Upper lobe of left lung (tissue), 6 donors: ENCODE measurements around the gene CLDN14. TPM values are rescaled to one million over a fixed set of nuclear protein-coding genes. Genes with fewer than 3 reads are reported as not detected.
"Not testable (repeated sequence)": the region's sequence is repeated elsewhere in the genome, so short reads cannot be mapped to it uniquely, and the experiment has no call there.

Experiments used
- ATAC-seq, 2 donors: fragments of 200-7000 bp; cut with Tn5 transposase; one replicate each; pipeline ENCODE4 v1.9.1; 2022; ENCODE audit warnings: mild to moderate bottlenecking in 2 of 2, moderate library complexity in 2 of 2; ENCODE audit not compliant: low FRiP score in 2 of 2
- DNase-seq, 2 donors: peaks; one replicate each; pipeline ENCODE4 v3.0.0-alpha.2; 2019 to 2020
- H3K27ac ChIP-seq, 4 donors: fragments of 200-600 bp; sonication (generic); one replicate each; pipeline ENCODE4 v1.5.1; 2016 to 2019
- H3K27me3 ChIP-seq, 4 donors: fragments of 200-600 bp; sonication (generic); one replicate each; pipeline ENCODE4 v1.5.1; 2017 to 2019
- H3K36me3 ChIP-seq, 4 donors: fragments of 200-600 bp; sonication (generic); one replicate each; pipeline ENCODE4 v1.5.1; 2016 to 2019
- H3K4me1 ChIP-seq, 4 donors: fragments of 200-600 bp; sonication (generic); one replicate each; pipeline ENCODE4 v1.5.1; 2018 to 2019
- H3K4me3 ChIP-seq, 4 donors: fragments of 200-600 bp; sonication (generic); one replicate each; pipeline ENCODE4 v1.5.1; 2017 to 2019; ENCODE audit warnings: mild to moderate bottlenecking in 2 of 4, moderate library complexity in 1 of 4
- H3K9me3 ChIP-seq, 4 donors: fragments of 200-600 bp; sonication (generic); one replicate each; pipeline ENCODE4 v1.5.1; 2018 to 2019
- CTCF ChIP-seq, 6 experiments: fragments of 450-650 bp in 4 of 6; fragments of 200-600 bp in 2 of 6; sonication (generic) in 2 of 6; IDR thresholded peaks; one replicate each; pipeline ENCODE4 v1.5.1; 2016 to 2019; ENCODE audit warnings: antibody characterized with exemption in 6 of 6
- EP300 ChIP-seq, 4 donors: sonication (generic); formaldehyde crosslinking; IDR thresholded peaks; one replicate each; pipeline ENCODE4 v1.5.1; 2017; ENCODE audit warnings: antibody characterized with exemption in 4 of 4, control low read depth in 2 of 4
- POLR2A ChIP-seq, 4 donors: fragments of 450-650 bp; IDR thresholded peaks; one replicate each; pipeline ENCODE4 v1.5.1; 2016 to 2017; ENCODE audit warnings: antibody characterized with exemption in 4 of 4, mild to moderate bottlenecking in 2 of 4
- POLR2AphosphoS5 ChIP-seq, 2 donors: sonication (generic); formaldehyde crosslinking; IDR thresholded peaks; one replicate each; pipeline ENCODE4 v1.5.1; 2017; ENCODE audit warnings: antibody characterized with exemption in 2 of 2
- WGBS, 2 donors: methylation state at CpG; one replicate each; pipeline ENCODE4 v1.1.5; 2017 to 2018; 5-methylcytosine and 5-hydroxymethylcytosine counted together
- total RNA-seq, 6 donors: library from RNA; depleted of rRNA in 4 of 6; stranded (reverse); fragments of >200 nt in 4 of 6; gene quantifications; one replicate each; pipeline versions ENCODE4 v1.1.0 to v1.2.1, GENCODE V29; 2016 to 2021
- donor health status: DM: no; HTN: no; CAD: no; lungs with moderate emphysema.
- donor health status: DM: no; HTN: yes; CAD: no; lungs with severe emphysema.

Gene CLDN14
- total RNA-seq, 6 donors from 2014 or later: 0.47 TPM; not detected in 5

- no peak overlapping the region for H3K4me3 ChIP-seq
- DNase-seq (no peak), ATAC-seq (peak in 1 of 2 donors; percentile 51)
- TF ChIP-seq EP300 (IDR thresholded peaks at IDR 0.05) (no peak), CTCF (IDR thresholded peaks at IDR 0.05) (no peak), POLR2AphosphoS5 (IDR thresholded peaks at IDR 0.05) (no peak), POLR2A (IDR thresholded peaks at IDR 0.05) (no peak)
- WGBS, 2 donors: 73 to 87% methylated on average over 6 of the region's 6 CpGs
- H3K36me3 ChIP-seq: no peaks in the 10 kb centered on the region
- H3K9me3 ChIP-seq: no peaks in the 10 kb centered on the region
- H3K27ac ChIP-seq: no peak overlapping the region
- no peaks in the 10 kb centered on the region for H3K4me1 ChIP-seq
- H3K27me3 ChIP-seq: no peaks in the 10 kb centered on the region
Measured at GRCh38 chr21:36478207-36478701, 1.7 kb downstream of the CLDN14 start.

- DNase-seq (no peak), ATAC-seq (no peak)
- Histone ChIP-seq H3K27ac (no peak overlapping the region), H3K27me3 (no peaks in the 10 kb centered on the region), H3K4me3 (no peak overlapping the region), H3K4me1 (no peaks in the 10 kb centered on the region), H3K9me3 (no peaks in the 10 kb centered on the region), H3K36me3 (no peaks in the 10 kb centered on the region)
- WGBS, 2 donors: 70 to 85% methylated on average over 7 of the region's 7 CpGs
- TF ChIP-seq POLR2AphosphoS5 (IDR thresholded peaks at IDR 0.05) (no peak), EP300 (IDR thresholded peaks at IDR 0.05) (no peak), POLR2A (IDR thresholded peaks at IDR 0.05) (no peak), CTCF (IDR thresholded peaks at IDR 0.05) (no peak)
Measured at GRCh38 chr21:36477559-36477958, 2.4 kb downstream of the CLDN14 start.

- 87 to 90% methylated on average over 4 of the region's 4 CpGs for WGBS, 2 donors
- Histone ChIP-seq H3K9me3 (no peaks in the 10 kb centered on the region), H3K4me1 (no peaks in the 10 kb centered on the region), H3K4me3 (no peak overlapping the region), H3K36me3 (no peaks in the 10 kb centered on the region), H3K27ac (no peak overlapping the region), H3K27me3 (no peaks in the 10 kb centered on the region)
- TF ChIP-seq POLR2A (IDR thresholded peaks at IDR 0.05): no peak
- DNase-seq (no peak), ATAC-seq (no peak)
Measured at GRCh38 chr21:36477001-36477400, 2.9 kb downstream of the CLDN14 start.

- not testable (repeated sequence) for H3K36me3 ChIP-seq, DNase-seq
Measured at GRCh38 chr21:36476541-36476940, 3.4 kb downstream of the CLDN14 start.

GRCh38 chr21:36474591-36474990 is 5.3 kb downstream of the CLDN14 start:
- Histone ChIP-seq H3K9me3 (no peaks in the 10 kb centered on the region), H3K27me3 (no peaks in the 10 kb centered on the region), H3K27ac (no peak overlapping the region), H3K4me3 (no peak overlapping the region), H3K4me1 (no peaks in the 10 kb centered on the region), H3K36me3 (no peaks in the 10 kb centered on the region)
- 74 to 77% methylated on average over 6 of the region's 6 CpGs for WGBS, 2 donors
- no peak for ATAC-seq
- TF ChIP-seq POLR2A (IDR thresholded peaks at IDR 0.05): no peak
- TF ChIP-seq EP300 (IDR thresholded peaks at IDR 0.05): no peak
- TF ChIP-seq CTCF (IDR thresholded peaks at IDR 0.05): no peak
- no peak for TF ChIP-seq POLR2AphosphoS5 (IDR thresholded peaks at IDR 0.05)
- no peak for DNase-seq

More at GRCh38 chr21:36476541-36476940, 3.4 kb downstream of the CLDN14 start:
- H3K27me3 ChIP-seq, ATAC-seq, H3K9me3 ChIP-seq, H3K4me1 ChIP-seq, H3K4me3 ChIP-seq, H3K27ac ChIP-seq: not testable (repeated sequence)
- 87 to 91% methylated on average over 5 of the region's 5 CpGs for WGBS, 2 donors

GRCh38 chr21:36473203-36473602 is 6.7 kb downstream of the CLDN14 start:
- WGBS, 2 donors: 74 to 95% methylated on average over 1 of the region's 1 CpG
- no peak for TF ChIP-seq EP300 (IDR thresholded peaks at IDR 0.05)
- no peak for TF ChIP-seq CTCF (IDR thresholded peaks at IDR 0.05)
- no peak for TF ChIP-seq POLR2A (IDR thresholded peaks at IDR 0.05)
- no peak for TF ChIP-seq POLR2AphosphoS5 (IDR thresholded peaks at IDR 0.05)

More at GRCh38 chr21:36473203-36473602, 6.7 kb downstream of the CLDN14 start:
- Histone ChIP-seq H3K4me1 (no peaks in the 10 kb centered on the region), H3K4me3 (no peak overlapping the region), H3K9me3 (no peaks in the 10 kb centered on the region), H3K27me3 (no peaks in the 10 kb centered on the region), H3K36me3 (no peaks in the 10 kb centered on the region), H3K27ac (no peak overlapping the region)
- ATAC-seq (no peak), DNase-seq (no peak)
